Gastroesophageal sphincter (tissue), 4 donors: Measurements from ENCODE around the gene SYCE1. TPM values are rescaled to one million over a fixed set of nuclear protein-coding genes. Genes with fewer than 3 reads are reported as not detected.
"Not testable (repeated sequence)": the region's sequence is repeated elsewhere in the genome, so short reads cannot be mapped to it uniquely, and the experiment has no call there.

Experiments
- ATAC-seq: fragments of 150-250 bp; one replicate; pipeline ENCODE4 v1.9.1; 2016; ENCODE audit warnings: mild to moderate bottlenecking, moderate library complexity
- H3K27ac ChIP-seq, 4 donors: fragments of 200-600 bp; sonication (generic) in 3 of 4; 1 replicate in 3 of 4; 2 replicates in 1 of 4; pipeline ENCODE4 v1.5.1; 2016 to 2019
- H3K27me3 ChIP-seq: fragments of 200-600 bp; sonication (generic); one replicate; pipeline ENCODE4 v1.5.1; 2019
- H3K36me3 ChIP-seq, 2 donors: fragments of 200-600 bp; sonication (generic); one replicate each; pipeline ENCODE4 v1.5.1; 2019; ENCODE audit warnings: control low read depth in 1 of 2
- H3K4me1 ChIP-seq, 3 donors: fragments of 200-600 bp; sonication (generic); 1 replicate in 2 of 3; 2 replicates in 1 of 3; pipeline ENCODE4 v1.5.1; 2016 to 2019; ENCODE audit warnings: control low read depth in 2 of 3
- H3K4me3 ChIP-seq, 2 donors: fragments of 200-600 bp; sonication (generic); one replicate each; pipeline ENCODE4 v1.5.1; 2019; ENCODE audit warnings: mild to moderate bottlenecking in 1 of 2, moderate library complexity in 1 of 2
- H3K9me3 ChIP-seq, 3 donors: fragments of 200-600 bp; sonication (generic); one replicate each; pipeline ENCODE4 v1.5.1; 2017 to 2019; ENCODE audit warnings: control low read depth in 2 of 3
- EP300 ChIP-seq: sonication (generic); formaldehyde crosslinking; IDR thresholded peaks from one replicate; pipeline ENCODE4 v1.6.1; 2017; ENCODE audit warnings: antibody characterized with exemption, mild to moderate bottlenecking
- POLR2A ChIP-seq, 2 donors: fragments of 450-650 bp; IDR thresholded peaks; one replicate each; pipeline ENCODE4 v1.6.1; 2017; ENCODE audit warnings: antibody characterized with exemption in 2 of 2, mild to moderate bottlenecking in 2 of 2, moderate library complexity in 1 of 2
- POLR2AphosphoS5 ChIP-seq: sonication (generic); formaldehyde crosslinking; IDR thresholded peaks from one replicate; pipeline ENCODE4 v1.6.1; 2017; ENCODE audit warnings: antibody characterized with exemption
- WGBS, 2 donors: methylation state at CpG; one replicate each; pipeline ENCODE4 v1.1.5; 2018; ENCODE audit warnings: low coverage in 1 of 2; 5-methylcytosine and 5-hydroxymethylcytosine counted together
- total RNA-seq, 4 donors: library from RNA; depleted of rRNA; stranded (reverse); fragments of >200 nt; gene quantifications; one replicate each; pipeline ENCODE4 v1.1.0, GENCODE V29; 2016
- TF ChIP-seq, protein P1 (sequence below), 4 experiments: fragments of 200-600 bp in 2 of 4; fragments of 450-650 bp in 2 of 4; sonication (generic) in 1 of 4; IDR thresholded peaks; one replicate each; pipeline ENCODE4 v1.5.1; 2017 to 2019; ENCODE audit warnings: antibody characterized with exemption in 4 of 4, mild to moderate bottlenecking in 2 of 4, moderate library complexity in 2 of 4

The SYCE1 gene
- total RNA-seq, 4 donors from 2014 or later: 0.39 to 10.4 TPM; not detected in 2

DNA sequence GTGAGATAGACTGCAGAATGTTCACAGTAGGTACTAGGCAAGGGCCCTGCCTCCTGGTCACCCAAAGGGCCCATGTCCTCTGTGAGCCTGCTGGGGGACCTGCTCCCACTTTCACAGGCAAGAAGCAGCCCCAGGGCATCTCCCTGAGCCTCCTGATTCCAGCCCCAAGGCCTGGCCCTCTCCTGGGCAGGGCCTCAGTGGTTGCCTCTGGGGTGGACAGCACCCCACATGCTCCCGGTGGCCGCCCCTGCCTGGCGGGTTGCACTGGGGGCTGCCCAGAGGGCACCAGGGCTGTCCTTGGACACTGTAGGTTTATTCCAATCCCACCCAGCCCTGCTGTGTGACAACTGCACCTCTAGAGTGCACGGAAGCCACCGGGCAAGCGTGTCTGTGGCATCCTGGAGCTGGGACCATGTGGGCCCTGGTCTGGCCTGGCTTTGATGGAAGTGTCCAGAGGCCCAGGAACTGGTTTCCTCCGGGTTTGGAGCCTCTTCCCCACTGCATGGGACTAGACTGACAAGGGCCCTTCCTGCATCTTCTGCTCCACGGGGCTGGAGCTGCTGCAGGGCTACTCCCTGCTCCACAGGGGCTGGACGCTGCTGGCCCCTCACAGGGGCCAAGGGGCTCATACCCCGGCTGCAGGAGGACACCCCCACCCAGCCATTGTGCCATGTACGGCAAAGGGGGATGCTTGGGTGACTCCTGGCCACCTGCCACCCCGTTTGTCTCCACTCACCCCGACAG, 25.0 kb upstream of the SYCE1 start:
- Histone ChIP-seq H3K4me3 (no peak overlapping the region), H3K27ac (no peak overlapping the region), H3K9me3 (peaks cover 0 to under 1% (median 0%) of the 10 kb centered on the region in 3 donors), H3K4me1 (no peaks in the 10 kb centered on the region), H3K27me3 (peaks cover 43% of the 10 kb centered on the region), H3K36me3 (no peaks in the 10 kb centered on the region)
- WGBS, 2 donors: no CpG with 5 or more reads among the region's 13 CpGs
- no peak for ATAC-seq
- TF ChIP-seq POLR2A (IDR thresholded peaks at IDR 0.05): no peak
- TF ChIP-seq, protein P1, sequence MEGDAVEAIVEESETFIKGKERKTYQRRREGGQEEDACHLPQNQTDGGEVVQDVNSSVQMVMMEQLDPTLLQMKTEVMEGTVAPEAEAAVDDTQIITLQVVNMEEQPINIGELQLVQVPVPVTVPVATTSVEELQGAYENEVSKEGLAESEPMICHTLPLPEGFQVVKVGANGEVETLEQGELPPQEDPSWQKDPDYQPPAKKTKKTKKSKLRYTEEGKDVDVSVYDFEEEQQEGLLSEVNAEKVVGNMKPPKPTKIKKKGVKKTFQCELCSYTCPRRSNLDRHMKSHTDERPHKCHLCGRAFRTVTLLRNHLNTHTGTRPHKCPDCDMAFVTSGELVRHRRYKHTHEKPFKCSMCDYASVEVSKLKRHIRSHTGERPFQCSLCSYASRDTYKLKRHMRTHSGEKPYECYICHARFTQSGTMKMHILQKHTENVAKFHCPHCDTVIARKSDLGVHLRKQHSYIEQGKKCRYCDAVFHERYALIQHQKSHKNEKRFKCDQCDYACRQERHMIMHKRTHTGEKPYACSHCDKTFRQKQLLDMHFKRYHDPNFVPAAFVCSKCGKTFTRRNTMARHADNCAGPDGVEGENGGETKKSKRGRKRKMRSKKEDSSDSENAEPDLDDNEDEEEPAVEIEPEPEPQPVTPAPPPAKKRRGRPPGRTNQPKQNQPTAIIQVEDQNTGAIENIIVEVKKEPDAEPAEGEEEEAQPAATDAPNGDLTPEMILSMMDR (IDR thresholded peaks at IDR 0.05): no peak
- TF ChIP-seq POLR2AphosphoS5: no peak
- no peak for TF ChIP-seq EP300

DNA sequence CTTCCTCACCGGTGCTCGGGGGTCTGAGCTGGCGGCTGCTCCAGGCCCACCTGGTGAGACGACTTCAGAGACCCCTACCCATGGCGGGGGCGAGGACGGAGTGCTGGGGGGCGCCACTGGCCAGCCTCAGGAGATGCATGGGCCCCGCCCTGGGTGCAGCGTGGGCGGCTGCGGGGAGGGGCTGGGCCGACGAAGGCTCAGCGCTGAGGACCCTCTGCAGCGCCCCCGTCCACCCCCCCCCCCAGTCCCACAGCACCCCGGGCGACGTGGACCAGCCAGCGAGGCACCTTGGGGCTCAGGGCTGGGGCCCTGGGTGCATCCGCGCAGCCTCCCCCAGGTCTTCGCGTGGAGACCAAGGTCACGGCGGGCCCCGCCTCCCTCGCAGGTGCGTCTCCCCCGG, 11.7 kb upstream of the SYCE1 start:
- not testable (repeated sequence) for H3K36me3 ChIP-seq, H3K27ac ChIP-seq, H3K4me3 ChIP-seq, H3K4me1 ChIP-seq, ATAC-seq
- WGBS, 2 donors: no CpG with 5 or more reads among the region's 31 CpGs
- H3K9me3 ChIP-seq: peaks cover 0 to 50% (median 2%) of the 10 kb centered on the region in 3 donors
- peaks cover 11% of the 10 kb centered on the region for H3K27me3 ChIP-seq

DNA sequence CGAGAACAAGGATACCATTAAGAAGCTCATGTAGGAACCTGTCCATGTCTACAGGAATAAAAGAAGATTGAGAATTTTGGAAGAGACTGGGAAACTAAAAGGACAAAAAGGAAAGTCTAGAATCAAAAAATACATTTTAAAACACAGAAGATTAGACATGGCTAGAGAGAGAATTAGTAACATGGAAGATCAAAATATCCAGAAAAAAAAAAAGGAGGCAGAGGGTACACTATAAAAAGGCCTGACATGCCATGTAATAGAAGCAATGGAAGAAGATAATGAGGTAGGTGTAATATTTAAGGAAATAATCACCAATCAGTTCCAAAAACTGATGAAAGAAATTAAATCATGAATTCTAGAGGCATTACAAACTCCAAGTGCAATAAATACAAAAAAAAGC, 8.1 kb upstream of the SYCE1 start:
- 73 to 100% methylated on average over 1 of the region's 1 CpG for WGBS, 2 donors
- not testable (repeated sequence) for H3K4me1 ChIP-seq, H3K36me3 ChIP-seq, H3K27me3 ChIP-seq, H3K27ac ChIP-seq, ATAC-seq, H3K4me3 ChIP-seq
- H3K9me3 ChIP-seq: peaks cover 0 to 24% (median 2%) of the 10 kb centered on the region in 3 donors

DNA sequence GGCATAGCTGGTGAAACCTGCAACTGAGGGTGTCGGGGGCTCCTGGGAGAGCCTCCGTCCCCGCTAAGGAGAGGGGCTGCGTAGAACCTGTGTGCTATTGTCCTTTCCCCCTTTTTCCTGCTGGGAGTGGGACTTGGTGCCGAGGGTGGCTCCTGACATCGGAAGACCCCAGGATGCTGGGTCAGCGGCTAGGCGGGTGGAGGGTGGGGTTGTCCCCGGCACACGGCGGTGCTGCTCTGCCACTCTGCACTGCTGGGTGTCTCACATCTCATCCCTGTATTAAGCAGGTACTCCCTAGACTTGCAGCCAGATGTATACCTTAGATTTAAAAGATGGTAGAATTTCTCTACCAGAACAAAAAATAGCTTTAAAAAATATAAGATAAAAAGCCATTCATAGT, 6.7 kb upstream of the SYCE1 start:
- H3K27ac ChIP-seq, H3K36me3 ChIP-seq, ATAC-seq, H3K4me1 ChIP-seq, H3K4me3 ChIP-seq: not testable (repeated sequence)
- WGBS, 2 donors: 90% methylated on average over 2 of the region's 11 CpGs; no CpG with 5 or more reads in 1 of the 2 donors
- peaks cover 14% of the 10 kb centered on the region for H3K27me3 ChIP-seq
- peaks cover 0 to 23% (median 2%) of the 10 kb centered on the region in 3 donors for H3K9me3 ChIP-seq

DNA sequence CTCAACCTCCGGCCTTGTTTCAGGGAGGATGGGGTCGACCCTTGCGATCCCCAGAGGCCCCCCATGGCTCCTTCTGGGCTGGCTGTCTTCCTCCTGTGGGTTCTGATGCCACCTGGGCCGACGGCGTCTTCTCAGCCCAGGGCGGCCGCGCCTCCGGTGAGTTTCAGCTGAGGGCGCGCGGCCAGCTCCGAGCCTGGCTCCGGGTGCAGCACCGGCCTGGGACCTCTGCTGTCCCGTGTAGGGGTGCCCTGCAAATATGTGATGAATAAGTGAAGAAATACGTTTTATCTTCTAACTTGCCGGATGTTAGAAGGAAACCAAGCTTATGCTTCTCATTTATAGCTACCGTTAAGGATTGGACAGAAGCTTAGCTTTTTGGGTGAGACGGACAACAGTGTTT, 4.4 kb upstream of the SYCE1 start:
- H3K27ac ChIP-seq, H3K4me3 ChIP-seq, H3K36me3 ChIP-seq, H3K4me1 ChIP-seq, ATAC-seq: not testable (repeated sequence)
- Histone ChIP-seq H3K9me3 (peaks cover 0 to 39% (median 2%) of the 10 kb centered on the region in 3 donors), H3K27me3 (peaks cover 36% of the 10 kb centered on the region)
- no CpG with 5 or more reads among the region's 21 CpGs for WGBS, 2 donors

DNA sequence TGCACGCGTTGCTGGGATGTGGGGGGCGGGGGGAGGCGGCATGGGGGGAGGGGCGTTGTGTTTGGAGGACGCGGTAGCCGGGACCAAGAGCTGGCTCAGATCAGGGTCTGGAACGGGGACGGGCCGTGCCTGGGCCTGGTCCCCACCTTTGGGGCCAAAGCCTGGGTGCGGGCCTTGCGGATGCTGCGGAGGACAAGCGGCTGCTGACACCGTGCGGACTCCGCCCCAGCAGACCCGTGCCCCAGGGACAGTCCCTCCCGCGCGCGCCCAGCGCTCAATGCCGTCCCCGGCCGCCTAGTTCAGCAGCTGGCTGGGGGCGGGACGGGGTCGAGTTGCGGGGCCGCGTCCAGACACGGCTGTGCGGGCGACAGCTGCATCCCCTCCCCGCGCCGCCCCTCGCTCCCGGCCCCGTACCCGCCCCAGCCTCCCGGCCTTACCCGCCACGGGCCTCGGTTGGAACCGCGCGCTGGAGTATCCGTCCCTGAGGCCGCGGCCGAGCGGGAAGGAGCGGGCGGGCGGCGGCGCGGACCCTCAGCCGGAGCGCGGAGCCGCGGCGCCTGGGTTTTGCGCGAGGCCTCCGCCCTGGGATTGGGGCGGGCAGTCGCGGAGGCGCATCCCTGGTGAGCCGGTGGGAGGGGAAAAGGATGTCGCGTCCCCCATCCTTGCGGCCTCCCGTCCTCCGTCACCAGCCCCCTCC, 3.6 kb upstream of the SYCE1 start:
- WGBS, 2 donors: no CpG with 5 or more reads among the region's 80 CpGs
- not testable (repeated sequence) for H3K4me1 ChIP-seq, ATAC-seq, H3K36me3 ChIP-seq, H3K27ac ChIP-seq
- Histone ChIP-seq H3K27me3 (peaks cover 37% of the 10 kb centered on the region), H3K4me3 (peak overlapping the region in 1 of 2 donors; percentile 23), H3K9me3 (peaks cover 0 to 39% (median 2%) of the 10 kb centered on the region in 3 donors)

DNA sequence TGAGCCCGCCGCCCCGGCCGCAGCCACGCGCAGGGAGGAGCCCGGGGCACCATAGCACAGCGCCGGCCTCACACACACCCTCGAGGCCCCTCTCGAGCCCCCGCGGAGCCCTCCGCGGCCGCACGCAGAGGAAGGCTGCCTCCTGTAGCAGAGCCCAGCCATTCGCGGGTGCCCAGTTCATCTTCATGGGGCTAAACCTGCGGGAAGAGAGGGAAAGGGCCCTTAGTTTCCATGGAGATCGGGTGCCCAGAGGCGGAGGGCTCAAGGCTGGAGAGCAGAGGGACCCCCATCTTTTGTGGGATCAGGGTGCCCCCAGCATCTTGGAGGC, 2.9 kb upstream of the SYCE1 start:
- no peak for ATAC-seq
- WGBS, 2 donors: no CpG with 5 or more reads among the region's 22 CpGs
- peaks cover 0 to 32% (median 0%) of the 10 kb centered on the region in 3 donors for H3K9me3 ChIP-seq

DNA sequence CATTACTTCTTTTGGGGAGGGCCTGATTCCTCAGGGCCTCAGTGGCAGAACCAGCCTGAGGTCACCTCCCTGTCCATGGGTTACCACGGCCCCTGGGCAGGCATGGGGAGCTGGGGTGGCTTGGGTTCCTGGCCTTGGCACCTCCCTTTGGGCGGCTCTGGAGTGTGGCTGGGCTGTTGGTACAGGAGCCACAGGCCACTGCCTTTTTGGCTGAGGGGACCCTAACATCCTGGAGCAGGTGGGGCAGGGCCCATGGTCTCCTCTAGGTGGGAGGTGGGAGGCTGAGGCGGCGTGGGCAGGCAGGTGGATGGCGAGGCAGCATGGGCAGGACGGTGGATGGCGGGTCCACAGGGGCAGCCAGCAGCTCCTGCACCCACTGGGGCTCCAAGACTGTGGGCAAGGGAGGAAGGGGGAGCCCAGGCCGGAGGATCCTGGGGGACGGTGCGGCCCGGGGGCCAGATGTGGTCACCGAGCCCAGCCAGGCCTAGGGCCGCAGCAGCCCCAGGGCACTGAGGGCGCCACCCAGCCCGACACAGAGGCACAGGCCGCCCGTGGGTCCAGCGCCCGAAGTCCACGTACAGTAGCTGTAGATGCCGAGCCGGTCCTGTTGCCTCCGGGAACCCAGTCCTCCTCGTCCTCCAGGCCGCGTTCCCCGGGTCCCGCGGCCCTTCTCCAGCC, 2.4 kb upstream of the SYCE1 start:
- peaks cover 37% of the 10 kb centered on the region for H3K27me3 ChIP-seq
- TF ChIP-seq, protein P1 (IDR thresholded peaks at IDR 0.05): no peak
- TF ChIP-seq POLR2A (IDR thresholded peaks at IDR 0.05) (no peak), POLR2AphosphoS5 (no peak), EP300 (no peak)
- ATAC-seq: no peak
- H3K36me3 ChIP-seq: no peaks in the 10 kb centered on the region
- no peaks in the 10 kb centered on the region for H3K4me1 ChIP-seq
- H3K4me3 ChIP-seq: no peak overlapping the region
- 50% methylated on average over 2 of the region's 29 CpGs; no CpG with 5 or more reads in 1 of the 2 donors for WGBS, 2 donors
- peaks cover 0 to 27% (median 0%) of the 10 kb centered on the region in 3 donors for H3K9me3 ChIP-seq
- no peak overlapping the region for H3K27ac ChIP-seq

More for the DNA sequence above, 2.9 kb upstream of the SYCE1 start:
- Histone ChIP-seq H3K4me1 (no peaks in the 10 kb centered on the region), H3K4me3 (no peak overlapping the region), H3K27me3 (peaks cover 37% of the 10 kb centered on the region), H3K36me3 (no peaks in the 10 kb centered on the region), H3K27ac (no peak overlapping the region)
- TF ChIP-seq POLR2A (IDR thresholded peaks at IDR 0.05): no peak
